HepG2 (cell line): ENCODE measurements around the gene ABCB9. TPM values are rescaled to one million over a fixed set of nuclear protein-coding genes. Genes with fewer than 3 reads are reported as not detected.

Source experiments
- ELF1 ChIP-seq: sonication (generic); formaldehyde crosslinking; IDR thresholded peaks from 2 replicates; pipeline ENCODE4 v1.4.0; 2020; ENCODE audit warnings: missing genetic modification reagents
- FOSL2 ChIP-seq: sonication (generic); formaldehyde crosslinking; IDR thresholded peaks from 2 replicates; pipeline ENCODE4 v1.4.0; 2020; ENCODE audit warnings: missing genetic modification reagents
- HDAC2 ChIP-seq: sonication (generic); formaldehyde crosslinking; IDR thresholded peaks from 2 replicates; pipeline ENCODE4 v1.4.0; 2020; ENCODE audit warnings: missing genetic modification reagents
- POGZ ChIP-seq: sonication (generic); formaldehyde crosslinking; IDR thresholded peaks from 2 replicates; pipeline ENCODE4 v1.4.0; 2020; ENCODE audit warnings: mild to moderate bottlenecking, missing genetic modification reagents
- POLR2G ChIP-seq: fragments of 200-400 bp; formaldehyde crosslinking; IDR thresholded peaks from 2 replicates; pipeline ENCODE4 v1.6.1; 2018; ENCODE audit warnings: mild to moderate bottlenecking, low read depth, low read length, moderate library complexity
- SMC3 ChIP-seq: IDR thresholded peaks from 2 replicates; pipeline ENCODE4 v1.6.1; 2011; ENCODE audit warnings: low read length, improper control_type of control experiment
- SNAPC4 ChIP-seq: sonication (generic); formaldehyde crosslinking; IDR thresholded peaks from 2 replicates; pipeline ENCODE4 v1.4.0; 2020; ENCODE audit warnings: mild to moderate bottlenecking, missing genetic modification reagents
- ZBTB46 ChIP-seq: sonication (generic); formaldehyde crosslinking; IDR thresholded peaks from 2 replicates; pipeline ENCODE4 v1.4.0; 2020; ENCODE audit warnings: mild to moderate bottlenecking, missing genetic modification reagents, borderline replicate concordance
- ZKSCAN1 ChIP-seq: fragments of 150-350 bp; IDR thresholded peaks from 2 replicates; pipeline ENCODE4 v1.6.1; 2014; ENCODE audit warnings: low read length
- ZNF12 ChIP-seq: sonication (generic); formaldehyde crosslinking; IDR thresholded peaks from 2 replicates; pipeline ENCODE4 v1.5.0; 2020; ENCODE audit warnings: missing genetic modification reagents
- ZNF18 ChIP-seq: sonication (generic); formaldehyde crosslinking; IDR thresholded peaks from 2 replicates; pipeline ENCODE4 v1.8.0; 2022; ENCODE audit warnings: mild to moderate bottlenecking, missing genetic modification reagents; ENCODE audit not compliant: insufficient replicate concordance
- ZNF414 ChIP-seq: sonication (generic); formaldehyde crosslinking; IDR thresholded peaks from 2 replicates; pipeline ENCODE4 v1.5.0; 2020; ENCODE audit warnings: missing genetic modification reagents
- ZNF557 ChIP-seq: sonication (generic); formaldehyde crosslinking; IDR thresholded peaks from 2 replicates; pipeline ENCODE4 v1.4.0; 2020; ENCODE audit warnings: missing genetic modification reagents
- polyA plus RNA-seq, 8 experiments: library from polyadenylated mRNA; depleted of rRNA in 3 of 8; stranded (reverse) in 7 of 8; unstranded in 1 of 8; fragments of >200 nt; fragmentation: Illumina TruSeq in 4 of 8; extraction: Trizol in 4 of 8; gene quantifications; 2 replicates each; pipeline versions ENCODE4 v1.2.1 to v1.2.3, GENCODE V29; 2011 to 2016; ENCODE audit warnings: low read depth in 4 of 8, missing spikeins in 1 of 8, mixed read lengths in 1 of 8; ENCODE audit not compliant: insufficient read depth in 1 of 8
- total RNA-seq, 5 experiments: library from RNA; depleted of rRNA; stranded (reverse); fragments of >200 nt; fragmentation: Illumina TruSeq; extraction: Trizol; gene quantifications; 2 replicates each; pipeline ENCODE4 v1.2.3, GENCODE V29; 2016; ENCODE audit warnings: low read depth in 1 of 5
- TF ChIP-seq, protein P1 (sequence below): sonication (generic); formaldehyde crosslinking; IDR thresholded peaks from 2 replicates; pipeline ENCODE4 v1.5.1; 2020; ENCODE audit warnings: missing genetic modification reagents, mild to moderate bottlenecking, borderline replicate concordance
- TF ChIP-seq, protein P2 (sequence below): IDR thresholded peaks from 2 replicates; pipeline ENCODE4 v1.6.1; 2016; ENCODE audit warnings: missing compliant biosample characterization, missing genetic modification reagents, borderline replicate concordance

Gene ABCB9
- total and polyA plus RNA-seq, 2 of the 13 experiments (the other 11 are each of a cell fraction or from before 2014, with no cell fraction given), result 5.1 to 6.0 TPM

- peak; percentile 68; the same call in 1 of the 2 replicates for TF ChIP-seq POLR2G
- no peak for TF ChIP-seq ZNF18 (CRISPR knock-in tag)
- TF ChIP-seq HDAC2, result peak; percentile 49; the same call in 1 of the 2 replicates
- peak; percentile 72; the same call in 1 of the 2 replicates for TF ChIP-seq ZNF557
- peak; percentile 80 for TF ChIP-seq ELF1 (CRISPR knock-in tag)
- peak; percentile 59 for TF ChIP-seq ZNF414 (CRISPR knock-in tag)
- no peak; the same call in 1 of the 2 replicates for TF ChIP-seq ZKSCAN1
- TF ChIP-seq SMC3, result no peak
- TF ChIP-seq ZBTB46, result no peak
- TF ChIP-seq FOSL2, result peak; percentile 47
- peak; percentile 69; the same call in 1 of the 2 replicates for TF ChIP-seq POGZ (CRISPR knock-in tag)
- no peak for TF ChIP-seq SNAPC4 (CRISPR knock-in tag)
- TF ChIP-seq, protein P1, sequence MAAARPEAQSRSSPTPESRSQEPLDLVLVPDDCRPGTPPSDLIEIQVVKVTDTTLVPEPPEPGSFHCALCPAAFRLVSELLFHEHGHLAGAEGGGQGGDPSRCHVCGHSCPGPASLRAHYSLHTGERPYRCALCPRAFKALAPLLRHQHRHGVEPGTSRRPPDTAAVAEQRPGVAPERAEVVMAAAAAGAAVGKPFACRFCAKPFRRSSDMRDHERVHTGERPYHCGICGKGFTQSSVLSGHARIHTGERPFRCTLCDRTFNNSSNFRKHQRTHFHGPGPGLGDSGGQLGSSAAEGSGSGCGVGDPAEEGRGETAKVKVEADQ (CRISPR knock-in tag), result no peak
- peak; percentile 9; the same call in 1 of the 2 replicates for TF ChIP-seq ZNF12
- TF ChIP-seq, protein P2, sequence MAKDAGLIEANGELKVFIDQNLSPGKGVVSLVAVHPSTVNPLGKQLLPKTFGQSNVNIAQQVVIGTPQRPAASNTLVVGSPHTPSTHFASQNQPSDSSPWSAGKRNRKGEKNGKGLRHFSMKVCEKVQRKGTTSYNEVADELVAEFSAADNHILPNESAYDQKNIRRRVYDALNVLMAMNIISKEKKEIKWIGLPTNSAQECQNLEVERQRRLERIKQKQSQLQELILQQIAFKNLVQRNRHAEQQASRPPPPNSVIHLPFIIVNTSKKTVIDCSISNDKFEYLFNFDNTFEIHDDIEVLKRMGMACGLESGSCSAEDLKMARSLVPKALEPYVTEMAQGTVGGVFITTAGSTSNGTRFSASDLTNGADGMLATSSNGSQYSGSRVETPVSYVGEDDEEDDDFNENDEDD (CRISPR knock-in tag), result peak; percentile 66; the same call in 1 of the 2 replicates
Measured at GRCh38 chr12:122974274-122974891, 8.1 kb upstream of the ABCB9 start (continued).
